ENCODE data around the gene MKLN1. TPM values are rescaled to one million over a fixed set of nuclear protein-coding genes. Genes with fewer than 3 reads are reported as not detected.

The MKLN1 gene
- total and polyA plus RNA-seq, 5 donors from 2014 or later = 24.5 to 58.9 (median 34.8) TPM

Other genes with a start within 250 kb of the MKLN1 start
- gene PODXL, start 228.8 kb downstream of the MKLN1 start, total RNA-seq = 0.89 TPM
- under 1 TPM; 0.17 to 0.54 (median 0.27) TPM for gene PODXL, start 228.8 kb downstream of the MKLN1 start, polyA plus RNA-seq